LNCAP (cell line): ENCODE measurements around the gene ARID3B.

Experiments used
- CTCF ChIP-seq: fragments of 450-650 bp; IDR thresholded peaks from 2 replicates; pipeline ENCODE4 v1.5.1; 2017; ENCODE audit warnings: mild to moderate bottlenecking

ARID3B gene

DNA sequence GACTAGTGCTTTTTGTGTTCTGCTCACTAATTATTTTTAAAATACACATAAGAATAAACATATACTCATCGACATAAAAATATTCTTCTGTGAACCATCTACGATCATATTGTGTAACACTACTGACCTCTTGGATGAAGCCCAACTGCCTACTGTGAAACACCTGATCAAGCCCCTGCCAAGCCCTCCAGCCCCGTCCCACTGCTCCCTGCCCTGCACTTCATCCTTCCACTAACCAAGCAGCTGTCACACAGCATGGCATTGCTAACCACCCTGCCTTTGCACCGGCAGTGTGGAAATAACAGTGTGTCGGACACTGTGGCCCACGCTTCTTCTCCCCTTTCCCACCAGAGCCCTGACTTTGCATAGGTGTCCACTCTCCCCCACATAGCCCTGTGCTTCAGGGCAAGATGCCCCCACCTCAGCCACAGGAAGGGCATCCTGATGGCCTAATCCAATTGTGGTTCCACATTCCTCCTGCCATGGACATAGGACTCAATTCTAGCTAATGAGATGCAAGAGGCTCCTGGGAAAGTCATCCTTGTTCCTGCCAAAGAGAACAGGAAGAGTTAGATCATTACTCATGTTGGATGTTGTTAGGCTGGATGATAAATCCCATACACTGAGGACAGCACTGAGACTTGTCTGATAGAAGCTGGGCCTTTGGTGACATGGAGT, 35.0 kb upstream of the ARID3B start:
- TF ChIP-seq CTCF: no peak

GRCh38 chr15:74506515-74506840, 34.5 kb upstream of the ARID3B start:
- TF ChIP-seq CTCF: no peak

DNA sequence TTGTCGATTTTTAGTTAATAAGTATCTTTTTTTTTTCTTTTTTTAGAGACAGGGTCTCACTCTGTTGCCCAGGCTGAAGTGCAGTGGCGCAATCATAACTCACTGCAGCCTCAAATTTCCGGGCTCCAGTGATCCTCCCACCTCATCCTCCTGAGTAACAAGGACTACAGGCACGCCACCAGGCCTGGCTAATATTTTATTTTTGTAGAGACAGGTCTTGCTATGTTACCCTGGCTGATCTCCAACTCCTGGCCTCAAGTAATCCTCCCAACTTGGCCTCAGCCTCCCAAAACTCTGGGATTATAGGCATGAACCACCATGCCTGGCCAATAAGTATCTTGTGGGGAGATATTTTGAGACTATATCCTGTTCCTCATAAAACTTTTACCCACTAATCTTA, 29.4 kb upstream of the ARID3B start:
- no peak for TF ChIP-seq CTCF

DNA sequence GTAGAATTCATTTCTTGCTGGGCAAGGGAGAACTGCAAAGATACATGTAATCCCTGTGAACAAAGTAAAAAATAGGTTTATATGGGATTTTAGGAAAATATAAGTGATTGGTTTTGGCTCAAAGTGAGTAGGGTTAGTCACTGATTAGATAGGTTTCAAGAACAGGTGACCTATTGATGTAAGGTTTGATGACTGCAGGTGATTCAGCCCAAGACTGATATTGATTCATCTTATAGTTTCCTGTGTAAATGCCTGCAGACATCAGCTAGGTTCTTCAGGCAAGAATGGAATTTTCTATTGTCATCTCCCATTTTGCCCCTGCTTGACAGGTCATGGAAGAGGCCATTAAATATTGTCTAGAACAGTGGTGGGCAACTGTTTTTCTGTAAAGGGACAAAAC, 23.9 kb upstream of the ARID3B start:
- no peak for TF ChIP-seq CTCF

DNA sequence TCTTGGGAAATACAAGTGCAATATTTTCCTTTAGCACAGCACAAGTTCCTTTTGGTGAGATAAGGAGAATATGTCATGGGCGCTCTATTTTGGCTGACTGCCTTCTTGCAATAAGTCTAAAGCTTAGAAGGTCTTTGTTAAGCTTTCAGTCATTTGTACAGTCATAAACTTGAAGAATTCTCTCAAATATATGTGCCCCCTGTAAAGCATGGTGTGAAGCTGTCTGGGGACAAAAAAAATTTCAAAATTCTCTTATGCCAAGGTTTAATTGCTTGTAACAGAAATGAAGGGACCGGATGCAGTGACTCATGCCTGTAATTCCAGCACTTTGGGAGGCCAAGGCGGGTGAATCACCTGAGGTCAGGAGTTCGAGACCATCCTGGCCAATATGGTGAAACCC, 21.7 kb upstream of the ARID3B start:
- TF ChIP-seq CTCF: no peak

- TF ChIP-seq CTCF: no peak
Measured at GRCh38 chr15:74520407-74520806, 20.6 kb upstream of the ARID3B start.

- TF ChIP-seq CTCF: no peak
Measured at GRCh38 chr15:74523982-74524381, 17.0 kb upstream of the ARID3B start.

DNA sequence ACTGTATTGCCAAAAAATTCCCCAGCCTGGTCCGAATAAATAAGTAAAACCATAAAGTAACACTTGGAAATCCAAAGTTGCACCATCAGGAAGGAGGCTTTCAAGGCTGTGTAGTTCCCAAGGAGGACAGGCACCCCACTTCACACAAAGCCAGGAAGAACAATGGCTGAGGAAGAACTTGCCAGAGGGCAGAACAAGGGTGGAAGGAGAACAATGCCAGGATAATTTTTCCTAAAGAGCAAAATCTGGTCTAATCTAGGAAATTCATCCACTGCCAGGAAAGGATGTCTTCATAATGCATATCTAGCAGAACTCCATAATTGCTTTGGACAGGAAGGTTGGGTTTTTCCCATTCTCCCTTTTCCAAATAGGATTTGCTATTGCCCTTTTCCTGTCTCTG, 15.7 kb upstream of the ARID3B start:
- no peak for TF ChIP-seq CTCF
